ENCODE measurements around the gene ASIC3.
A peak's percentile ranks its signal among the peaks of the same experiment; 100 is the strongest.
"Not testable (repeated sequence)": the region's sequence is repeated elsewhere in the genome, so short reads cannot be mapped to it uniquely, and the experiment has no call there.

ASIC3 gene

GRCh38 chr7:151032936-151033863 is 15.1 kb upstream of the ASIC3 start:
- no peak for DNase-seq (ENCODE audit: low read depth, low spot score)

- DNase-seq (ENCODE audit: low read depth, low spot score): no peak
Measured at GRCh38 chr7:151033864-151034249, 14.5 kb upstream of the ASIC3 start.

- DNase-seq (ENCODE audit: low read depth, low spot score): no peak
Measured at GRCh38 chr7:151034312-151035025, 13.9 kb upstream of the ASIC3 start.

GRCh38 chr7:151035026-151035717 is 13.2 kb upstream of the ASIC3 start:
- no peak for DNase-seq (ENCODE audit: low read depth, low spot score)

- DNase-seq (ENCODE audit: low read depth, low spot score): no peak
Measured at GRCh38 chr7:151035902-151036301, 12.4 kb upstream of the ASIC3 start.

GRCh38 chr7:151038951-151039849 is 9.1 kb upstream of the ASIC3 start:
- DNase-seq (ENCODE audit: low read depth, low spot score): peak; percentile 63

GRCh38 chr7:151039850-151040548 is 8.3 kb upstream of the ASIC3 start:
- no peak for DNase-seq (ENCODE audit: low read depth, low spot score)

- no peak for DNase-seq (ENCODE audit: low read depth, low spot score)
Measured at GRCh38 chr7:151040616-151041375, 7.5 kb upstream of the ASIC3 start.

GRCh38 chr7:151043449-151043848 is 4.9 kb upstream of the ASIC3 start:
- not testable (repeated sequence) for DNase-seq (ENCODE audit: low read depth, low spot score)

- no peak for DNase-seq (ENCODE audit: low read depth, low spot score)
Measured at GRCh38 chr7:151043959-151044358, 4.4 kb upstream of the ASIC3 start.

GRCh38 chr7:151045262-151045661 is 3.1 kb upstream of the ASIC3 start:
- no peak for DNase-seq (ENCODE audit: low read depth, low spot score)

GRCh38 chr7:151045967-151046366 is 2.4 kb upstream of the ASIC3 start:
- no peak for DNase-seq (ENCODE audit: low read depth, low spot score)

GRCh38 chr7:151046603-151047573 is 1.4 kb upstream of the ASIC3 start:
- DNase-seq (ENCODE audit: low read depth, low spot score): no peak

GRCh38 chr7:151048911-151049463 is 656 bp downstream of the ASIC3 start:
- DNase-seq (ENCODE audit: low read depth, low spot score): no peak

- DNase-seq (ENCODE audit: low read depth, low spot score): peak; percentile 63
Measured at GRCh38 chr7:151051108-151051507, 2.8 kb downstream of the ASIC3 start.

GRCh38 chr7:151053096-151053495 is 4.8 kb downstream of the ASIC3 start:
- DNase-seq (ENCODE audit: low read depth, low spot score): no peak

- no peak for DNase-seq (ENCODE audit: low read depth, low spot score)
Measured at GRCh38 chr7:151053751-151054150, 5.4 kb downstream of the ASIC3 start.

- DNase-seq (ENCODE audit: low read depth, low spot score): no peak
Measured at GRCh38 chr7:151056283-151056665, 7.9 kb downstream of the ASIC3 start.

Data from brain pericyte (primary cell).